Spleen (tissue), 7 donors: ENCODE results near the gene GABBR2.

ENCODE experiments used
- CTCF ChIP-seq, 11 experiments: fragments of 200-600 bp in 7 of 11; fragments of 450-650 bp in 4 of 11; sonication (generic) in 4 of 11; IDR thresholded peaks in 8 of 11; conservative IDR thresholded peaks in 3 of 11; 1 replicate in 7 of 11; 2 replicates in 4 of 11; pipeline versions ENCODE4 v1.4.0 to v1.8.0; 2016 to 2021; ENCODE audit warnings: antibody characterized with exemption in 11 of 11, inconsistent platforms in 4 of 11, mild to moderate bottlenecking in 1 of 11
- POLR2A ChIP-seq, 3 donors: fragments of 450-650 bp; IDR thresholded peaks; one replicate each; pipeline ENCODE4 v1.5.1; 2017; ENCODE audit warnings: antibody characterized with exemption in 3 of 3, mild to moderate bottlenecking in 1 of 3
- POLR2AphosphoS5 ChIP-seq, 3 donors: sonication (generic); formaldehyde crosslinking; IDR thresholded peaks; one replicate each; pipeline ENCODE4 v1.5.1; 2017; ENCODE audit warnings: antibody characterized with exemption in 3 of 3
- donor health status: DM: no; HTN: no; CAD: no; lungs with moderate emphysema.
- donor health status: DM: no; HTN: no; CAD: no.
- donor health status: DM: no; HTN: no; CAD: no.

- no peak for TF ChIP-seq POLR2AphosphoS5 (IDR thresholded peaks at IDR 0.05)
- no peak for TF ChIP-seq POLR2A (IDR thresholded peaks at IDR 0.05)
- TF ChIP-seq CTCF (IDR thresholded peaks at IDR 0.05 in 8 of 11, conservative IDR thresholded peaks at IDR 0.05 in 3 of 11): no peak
Measured at GRCh38 chr9:98491231-98491651, 217.5 kb downstream of the GABBR2 start.
